GM18508 (cell line): Measurements from ENCODE around the gene CUL5.
A peak's percentile ranks its signal among the peaks of the same experiment; 100 is the strongest.

ENCODE experiments used
- ATAC-seq: cut with Tn5 transposase; IDR thresholded peaks from one replicate; pipeline ENCODE4 v1.9.1; 2021; ENCODE audit warnings: moderate number of reproducible peaks; ENCODE audit not compliant: insufficient read depth, unreplicated experiment

Gene CUL5

DNA sequence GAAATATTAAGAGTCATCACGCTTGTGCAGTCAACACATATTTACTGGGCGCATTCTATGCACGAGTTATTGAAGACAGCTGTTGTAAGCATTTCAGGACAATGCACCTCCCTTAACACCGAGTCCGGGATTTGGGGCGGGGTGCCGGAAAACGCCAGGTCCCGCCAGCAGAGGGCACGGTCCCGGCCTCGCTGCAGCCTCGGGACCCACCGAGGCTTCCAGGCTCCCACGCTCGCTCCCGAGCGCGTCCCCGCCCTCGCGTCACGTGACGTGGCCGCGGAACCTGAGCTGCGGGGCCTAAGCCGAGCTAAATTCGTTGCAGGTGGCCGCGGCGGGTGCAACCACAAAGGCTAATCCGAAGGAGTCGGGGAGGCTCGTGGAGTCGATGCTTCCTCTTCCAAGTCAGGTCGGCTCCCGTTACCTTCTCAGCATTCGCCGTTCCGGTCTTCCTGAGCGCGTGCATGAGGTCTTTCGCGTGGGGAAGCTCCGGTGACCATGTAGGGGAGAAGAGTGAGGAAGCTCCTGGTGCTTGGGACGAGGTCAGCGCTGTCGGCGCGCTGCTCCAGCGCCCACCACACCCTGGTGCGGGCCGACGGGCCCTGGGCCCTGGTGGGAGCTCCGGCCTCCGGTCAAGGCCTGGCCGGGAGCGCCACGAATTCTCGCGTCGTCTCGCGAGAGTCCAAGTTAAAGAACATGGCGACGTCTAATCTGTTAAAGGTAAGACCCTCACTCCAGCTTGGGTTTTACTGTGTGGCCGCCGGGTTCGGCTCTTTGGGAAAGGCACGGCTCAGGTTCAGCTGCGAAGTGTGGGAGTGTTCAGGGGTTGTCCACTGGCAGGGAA lies at the start of gene CUL5:
Gene CUL5, plus strand, starts transcription at position 243 of the 841 bp plus-strand sequence. Its CDS starts 451 bp downstream, at position 694.
- peak; percentile 73 for ATAC-seq

DNA sequence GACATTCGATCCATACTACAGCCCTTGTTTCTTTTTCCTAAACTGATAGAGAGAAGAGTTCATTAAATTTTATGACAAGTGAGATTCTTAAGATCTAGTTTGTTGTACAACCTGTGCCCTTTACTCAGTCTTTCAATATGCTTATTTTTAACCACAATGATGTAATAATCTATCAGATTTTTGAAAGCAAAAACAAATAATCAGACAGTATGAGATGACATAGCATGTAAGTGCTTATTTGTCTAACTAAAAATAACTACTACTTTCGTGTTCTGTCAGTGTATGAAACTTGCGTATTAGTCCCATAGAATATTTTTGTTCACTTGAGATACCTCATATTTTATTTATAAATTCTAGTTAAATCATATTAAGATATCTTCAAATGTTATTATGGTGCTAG lies 47.2 kb upstream of the CUL5 start:
- ATAC-seq, result no peak

DNA sequence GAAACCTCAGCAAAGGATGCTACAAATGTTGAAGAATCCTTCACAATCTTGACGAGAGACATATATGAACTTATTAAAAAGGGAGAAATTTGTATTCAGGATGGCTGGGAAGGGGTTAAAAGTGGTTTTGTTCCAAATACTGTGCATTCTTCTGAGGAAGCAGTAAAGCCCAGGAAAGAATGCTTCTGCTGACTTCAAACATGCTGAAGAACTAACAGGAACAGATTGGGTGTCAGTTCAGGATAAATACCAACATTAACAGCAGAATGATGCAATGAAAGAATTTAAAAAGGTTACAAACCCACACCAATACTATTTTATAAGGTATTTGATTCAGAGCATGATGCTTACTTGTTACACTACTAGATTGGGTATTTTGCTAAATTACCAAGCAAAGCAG lies 46.5 kb upstream of the CUL5 start:
- no peak for ATAC-seq

DNA sequence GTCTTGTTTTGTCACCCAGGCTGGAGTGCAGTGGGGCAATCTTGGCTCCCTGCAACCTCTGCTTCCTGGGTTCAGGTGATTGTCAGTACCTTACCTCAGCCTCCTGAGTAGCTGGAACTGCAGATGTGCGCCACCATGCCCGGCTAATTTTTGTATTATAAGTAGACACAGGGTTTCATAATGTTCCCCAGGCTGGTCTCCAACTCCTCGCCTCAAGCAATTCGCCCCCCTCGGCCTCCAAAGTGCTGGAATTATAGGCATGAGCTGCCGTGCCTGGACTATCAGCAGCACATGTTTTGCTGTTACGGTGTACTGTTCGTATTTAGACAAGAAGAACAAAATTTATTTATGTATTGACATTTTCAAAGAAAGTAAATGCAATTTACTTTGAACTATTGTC lies 45.6 kb upstream of the CUL5 start:
- no peak for ATAC-seq

DNA sequence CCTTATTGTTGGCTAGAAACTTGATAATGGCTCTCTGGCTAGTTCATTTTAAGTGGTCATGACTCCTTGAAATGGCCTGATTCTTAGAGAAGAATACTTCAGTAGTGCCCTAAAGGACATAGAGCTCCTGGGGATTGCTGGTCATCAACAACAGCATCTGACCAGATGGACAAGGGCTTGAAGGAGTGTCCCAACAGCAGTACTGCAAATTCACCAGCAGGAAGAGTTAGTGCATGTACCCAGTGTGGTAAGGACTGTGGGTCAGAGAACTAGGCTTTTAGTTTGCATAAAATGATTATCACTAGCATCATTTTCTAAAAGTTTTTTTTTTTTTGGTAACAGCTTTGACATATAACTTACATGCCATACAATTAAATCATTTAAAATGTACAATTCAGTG lies 39.5 kb upstream of the CUL5 start:
- ATAC-seq, result no peak

GRCh38 chr11:107970049-107970448 lies 38.6 kb upstream of the CUL5 start:
- ATAC-seq, result no peak

DNA sequence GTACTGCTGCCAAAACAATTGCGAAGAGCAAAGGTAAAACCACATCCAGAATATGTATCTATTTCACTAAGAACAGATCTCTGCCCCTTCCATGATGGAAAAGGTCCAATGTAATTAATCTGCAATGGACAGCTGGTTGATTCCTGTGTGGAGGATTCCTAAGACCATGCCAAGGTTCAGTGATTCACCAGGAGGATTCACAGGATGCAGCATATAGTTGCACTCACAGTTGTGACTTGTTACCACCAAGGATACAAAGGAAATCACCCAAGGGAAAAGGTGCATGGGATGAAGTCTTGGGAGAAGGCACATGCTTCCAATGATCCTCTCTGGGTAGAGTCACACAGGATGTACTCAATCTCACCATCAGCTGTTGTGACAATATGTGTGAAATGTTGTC lies 35.1 kb upstream of the CUL5 start:
- no peak for ATAC-seq

DNA sequence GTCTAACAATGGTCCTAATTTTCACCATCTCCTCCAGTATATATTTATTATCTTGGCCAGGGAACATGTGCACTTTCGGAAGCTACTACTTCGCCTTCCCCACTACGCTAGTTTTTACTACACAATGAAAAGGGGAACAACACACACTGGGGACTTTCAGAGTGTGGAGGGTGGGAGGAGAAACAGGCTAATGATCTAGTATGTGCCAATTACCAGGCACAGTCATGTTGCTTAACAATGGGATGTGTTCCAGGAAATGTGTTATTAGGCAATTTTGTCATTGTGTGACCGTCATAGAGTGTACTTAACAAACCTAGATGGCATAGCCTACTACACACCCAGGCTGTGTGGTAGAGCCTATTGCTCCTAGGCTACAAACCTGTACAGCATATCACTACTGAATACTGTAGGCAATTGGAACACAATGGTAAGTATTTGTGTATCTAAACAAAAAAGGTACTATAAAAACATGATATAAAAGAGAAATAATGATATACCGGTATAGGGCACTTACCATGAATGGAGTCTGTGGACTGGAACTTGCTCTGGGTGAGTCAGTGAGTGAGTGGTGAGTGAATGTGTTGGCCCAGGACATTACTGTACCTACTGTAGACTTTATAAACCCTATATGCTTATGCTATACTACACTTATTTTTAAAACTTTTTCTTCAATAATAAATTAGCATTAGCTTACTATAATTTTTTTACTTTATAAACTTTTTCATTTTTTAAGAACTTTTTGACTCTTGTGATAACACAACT lies 20.1 kb upstream of the CUL5 start:
- ATAC-seq, result no peak

DNA sequence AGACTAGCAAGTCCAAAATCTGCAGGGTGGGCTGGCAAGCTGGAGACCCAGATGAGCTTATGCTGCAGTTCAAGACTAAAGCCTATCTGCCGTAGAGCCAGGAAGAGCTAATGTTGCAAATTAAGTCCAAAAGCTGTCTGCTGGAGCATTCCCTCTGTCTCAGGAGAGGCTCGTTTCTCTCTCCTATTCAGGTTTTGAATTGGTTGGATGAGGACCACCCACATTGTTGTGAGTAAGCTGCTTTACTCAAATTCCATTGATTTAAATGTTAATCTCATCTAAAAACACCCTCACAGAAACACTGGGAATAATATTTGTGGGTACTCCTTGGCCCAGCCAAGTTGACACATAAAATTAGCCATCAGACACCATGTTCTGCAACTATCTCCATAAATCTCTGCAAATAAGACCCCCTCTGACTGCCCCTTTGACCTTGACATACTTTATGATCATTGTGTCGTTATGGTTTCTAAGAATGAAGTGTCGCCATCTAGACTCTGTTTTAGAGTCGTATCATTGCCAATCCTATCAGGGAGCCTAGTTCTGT lies 16.8 kb upstream of the CUL5 start:
- ATAC-seq, result no peak

DNA sequence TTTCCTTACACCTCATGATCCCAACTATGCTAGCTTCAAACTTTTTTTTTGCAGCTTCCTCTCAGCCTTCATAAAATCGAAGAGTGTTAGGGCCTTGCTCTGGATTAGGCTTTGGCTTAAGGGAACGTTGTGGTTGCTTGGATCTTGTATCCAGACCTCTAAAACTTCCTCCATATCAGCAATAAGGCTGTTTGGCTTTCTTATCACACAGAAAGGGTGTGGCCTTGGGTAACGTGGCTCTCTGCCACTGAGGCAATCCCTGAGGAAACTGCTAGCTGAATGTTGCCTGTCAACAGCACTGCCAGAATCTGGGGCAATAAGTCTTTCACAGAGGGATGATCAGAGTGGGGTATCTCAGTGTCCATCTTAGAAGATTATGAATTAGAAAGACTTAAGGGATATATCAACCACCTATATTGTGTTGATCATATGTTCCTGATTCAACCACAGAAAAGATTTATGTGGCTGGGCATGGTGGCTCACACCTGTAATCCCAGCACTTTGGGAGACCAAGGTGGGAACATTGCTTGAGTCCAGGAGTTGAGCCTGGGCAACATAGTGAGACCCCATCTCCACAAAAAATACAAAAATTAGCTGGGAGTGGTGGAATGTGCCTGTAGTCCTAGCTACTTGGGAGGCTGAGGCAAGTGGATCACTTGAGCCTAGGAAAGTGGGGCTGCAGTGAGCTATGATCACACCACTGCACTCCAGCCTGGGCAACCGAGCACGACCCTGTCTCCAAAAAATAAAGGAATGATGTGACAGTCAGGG lies 12.5 kb upstream of the CUL5 start:
- no peak for ATAC-seq

DNA sequence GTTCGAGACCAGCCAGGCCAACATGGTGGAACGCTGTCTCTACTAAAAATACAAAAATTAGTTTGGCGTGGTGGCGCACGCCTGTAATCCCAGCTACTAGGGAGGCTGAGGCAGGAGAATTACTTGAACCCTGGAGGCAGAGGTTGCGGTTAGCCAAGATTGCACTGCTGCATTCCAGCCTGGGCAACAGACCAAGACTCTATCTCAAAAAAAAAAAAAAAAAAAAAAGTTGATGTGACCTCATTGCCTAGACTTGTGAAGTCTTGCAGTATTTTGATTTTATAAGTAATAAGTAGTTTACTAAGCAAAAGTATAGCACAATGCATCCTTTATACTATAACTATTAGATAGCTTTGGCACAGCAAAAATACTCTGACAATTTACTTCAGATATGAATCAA lies 9.9 kb upstream of the CUL5 start:
- no peak for ATAC-seq

GRCh38 chr11:107999759-108000455 lies 8.8 kb upstream of the CUL5 start:
- peak; percentile 70 for ATAC-seq

GRCh38 chr11:108002476-108002875 lies 6.2 kb upstream of the CUL5 start:
- no peak for ATAC-seq

DNA sequence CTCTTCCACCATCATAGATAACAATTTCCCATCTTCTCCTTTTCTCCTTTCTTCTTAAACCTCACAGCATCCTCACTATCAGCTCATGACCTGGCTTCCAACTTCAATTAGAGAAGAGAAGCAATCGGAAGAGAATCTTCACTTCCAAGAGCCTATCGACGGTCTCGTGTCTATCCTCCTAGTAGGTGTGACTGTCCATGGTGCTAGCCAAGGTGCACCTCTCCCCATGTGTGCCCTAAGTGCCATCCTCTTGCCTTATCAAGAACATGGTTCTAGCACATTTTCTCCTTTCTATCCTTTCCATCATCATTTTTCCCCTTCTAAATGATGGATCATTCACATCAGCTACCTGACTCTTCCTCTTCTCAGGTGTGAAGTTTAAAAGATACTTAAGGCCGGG lies 5.1 kb upstream of the CUL5 start:
- ATAC-seq, result no peak

DNA sequence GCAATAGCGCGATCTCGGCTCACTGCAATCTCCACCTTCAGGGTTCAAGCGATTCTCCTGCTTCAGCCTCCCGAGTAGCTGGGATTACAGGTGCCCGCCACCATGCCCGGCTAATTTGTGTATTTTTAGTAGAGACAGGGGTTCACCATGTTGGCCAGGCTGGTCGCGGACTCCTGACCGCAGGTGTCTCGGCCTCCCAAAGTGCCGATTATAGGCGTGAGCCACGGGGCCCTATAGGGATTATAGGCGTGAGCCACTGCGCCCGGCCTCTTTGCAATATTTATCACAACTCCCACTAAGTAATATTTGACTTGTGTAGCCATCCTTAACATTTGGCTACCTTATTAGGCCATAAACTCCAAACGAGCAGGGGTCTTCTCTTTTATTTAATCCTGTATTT lies 879 bp upstream of the CUL5 start:
- no peak for ATAC-seq

GRCh38 chr11:108009497-108010370 lies 1.0 kb downstream of the CUL5 start:
- ATAC-seq, result no peak

DNA sequence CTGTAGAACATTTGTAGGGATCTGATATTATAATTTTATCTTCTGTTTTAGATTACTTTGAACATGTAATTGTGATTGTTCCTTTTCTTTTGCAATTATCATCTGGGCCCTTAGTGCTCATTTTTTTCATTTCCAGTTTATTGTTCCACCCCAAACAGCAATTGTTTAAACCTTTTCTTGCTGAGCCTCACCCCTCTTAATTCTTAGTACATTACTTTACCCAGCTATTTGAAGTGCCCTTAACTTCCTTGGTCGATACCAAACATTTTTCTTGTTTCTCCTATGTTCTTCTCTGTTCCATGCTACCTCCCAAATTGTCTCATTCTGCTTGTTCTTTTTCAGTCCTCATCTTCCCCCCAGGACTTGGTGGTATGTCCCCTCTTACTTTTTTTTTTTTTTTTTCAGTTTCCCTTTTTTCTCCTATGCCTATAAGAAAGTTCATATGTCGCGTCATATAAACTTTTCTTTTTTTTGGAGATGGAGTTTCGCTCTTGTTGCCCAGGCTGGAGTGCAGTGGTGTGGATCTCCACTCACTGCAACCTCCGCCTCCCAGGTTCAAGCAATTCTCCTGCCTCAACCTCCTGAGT lies 3.5 kb downstream of the CUL5 start:
- no peak for ATAC-seq

GRCh38 chr11:108016647-108017046 lies 7.9 kb downstream of the CUL5 start:
- ATAC-seq, result no peak

GRCh38 chr11:108018708-108019107 lies 10.0 kb downstream of the CUL5 start:
- no peak for ATAC-seq
